Trophoblast cell (in vitro differentiated cells and primary cell): ENCODE data around the gene ZNF613.
"Not testable (repeated sequence)": the region's sequence is repeated elsewhere in the genome, so short reads cannot be mapped to it uniquely, and the experiment has no call there.

Source experiments
- DNase-seq, 2 donors: peaks; one replicate each; pipeline ENCODE4 v3.0.0-alpha.2; 2016
- H2AFZ ChIP-seq: 2 replicates; pipeline ENCODE4 v1.6.1; 2013; ENCODE audit warnings: low read length, moderate library complexity, mild to moderate bottlenecking; ENCODE audit not compliant: insufficient read depth, poor library complexity
- H2AK5ac ChIP-seq: 2 replicates; pipeline ENCODE4 v1.6.1; 2013; ENCODE audit warnings: mild to moderate bottlenecking, low read length
- H2BK120ac ChIP-seq: 2 replicates; pipeline ENCODE4 v1.6.1; 2013; ENCODE audit warnings: low read length, mild to moderate bottlenecking, moderate library complexity; ENCODE audit not compliant: insufficient read depth, poor library complexity
- H2BK12ac ChIP-seq: 2 replicates; pipeline ENCODE4 v1.6.1; 2013; ENCODE audit warnings: mild to moderate bottlenecking, low read length, moderate library complexity
- H2BK5ac ChIP-seq: 2 replicates; pipeline ENCODE4 v1.6.1; 2013; ENCODE audit warnings: low read length, low read depth, moderate library complexity, mild to moderate bottlenecking; ENCODE audit not compliant: poor library complexity
- H3K14ac ChIP-seq: 2 replicates; pipeline ENCODE4 v1.6.1; 2013; ENCODE audit warnings: mild to moderate bottlenecking, low read length
- H3K18ac ChIP-seq: 2 replicates; pipeline ENCODE4 v1.6.1; 2013; ENCODE audit warnings: mild to moderate bottlenecking, low read length
- H3K23ac ChIP-seq: 2 replicates; pipeline ENCODE4 v1.6.1; 2013; ENCODE audit warnings: low read length
- H3K27ac ChIP-seq: 2 replicates; pipeline ENCODE4 v1.5.1; 2013; ENCODE audit warnings: low read depth, mild to moderate bottlenecking, inconsistent platforms, low read length, moderate library complexity
- H3K27me3 ChIP-seq: 2 replicates; pipeline ENCODE4 v1.6.1; 2013; ENCODE audit warnings: inconsistent platforms, mild to moderate bottlenecking, low read length, moderate library complexity; ENCODE audit not compliant: insufficient read depth
- H3K36me3 ChIP-seq, 2 experiments: 1 replicate in 1 of 2; 2 replicates in 1 of 2; pipeline ENCODE4 v1.6.1; 2013; ENCODE audit warnings: low read length in 2 of 2, mild to moderate bottlenecking in 2 of 2, moderate library complexity in 1 of 2; ENCODE audit not compliant: insufficient read depth in 2 of 2, control insufficient read depth in 1 of 2
- H3K4ac ChIP-seq: 2 replicates; pipeline ENCODE4 v1.6.1; 2013; ENCODE audit warnings: low read depth, mild to moderate bottlenecking, low read length, moderate library complexity
- H3K4me1 ChIP-seq, 2 experiments: 1 replicate in 1 of 2; 2 replicates in 1 of 2; pipeline ENCODE4 v1.6.1; 2013; ENCODE audit warnings: low read length in 2 of 2, mild to moderate bottlenecking in 2 of 2, moderate library complexity in 1 of 2; ENCODE audit not compliant: insufficient read depth in 2 of 2, control insufficient read depth in 1 of 2
- H3K4me2 ChIP-seq: 2 replicates; pipeline ENCODE4 v1.6.1; 2013; ENCODE audit warnings: inconsistent platforms, mild to moderate bottlenecking, low read length, moderate library complexity
- H3K4me3 ChIP-seq: 2 replicates; pipeline ENCODE4 v1.5.1; 2013; ENCODE audit warnings: mild to moderate bottlenecking, low read depth, low read length, inconsistent platforms
- H3K79me1 ChIP-seq: one replicate; pipeline ENCODE4 v1.6.1; 2013; ENCODE audit warnings: low read length
- H3K79me2 ChIP-seq: 2 replicates; pipeline ENCODE4 v1.6.1; 2013; ENCODE audit warnings: low read length, mild to moderate bottlenecking; ENCODE audit not compliant: control insufficient read depth, insufficient read depth, poor library complexity
- H3K9ac ChIP-seq: 2 replicates; pipeline ENCODE4 v1.6.1; 2013; ENCODE audit warnings: mild to moderate bottlenecking, low read length
- H3K9me3 ChIP-seq: 2 replicates; pipeline ENCODE4 v1.6.1; 2013; ENCODE audit warnings: low read depth, mild to moderate bottlenecking, control low read depth, inconsistent platforms, low read length; ENCODE audit not compliant: insufficient read depth
- H4K12ac ChIP-seq: 2 replicates; pipeline ENCODE4 v1.6.1; 2013; ENCODE audit warnings: low read depth, mild to moderate bottlenecking, low read length, moderate library complexity
- H4K8ac ChIP-seq: 2 replicates; pipeline ENCODE4 v1.6.1; 2013; ENCODE audit warnings: low read depth, mild to moderate bottlenecking, low read length, moderate library complexity
- H4K91ac ChIP-seq: one replicate; pipeline ENCODE4 v1.6.1; 2013; ENCODE audit warnings: low read depth, mild to moderate bottlenecking, low read length, moderate library complexity
- WGBS: extraction: QIAGEN DNeasy Blood & Tissue Kit; methylation state at CpG from one replicate; pipeline ENCODE4 v1.1.7; 2013; ENCODE audit warnings: missing lambda C conversion rate; ENCODE audit not compliant: insufficient read length, insufficient coverage; ENCODE audit errors: extremely low coverage; 5-methylcytosine and 5-hydroxymethylcytosine counted together

ZNF613 gene

GRCh38 chr19:51970718-51971117 lies 43.4 kb downstream of the ZNF613 start:
- peaks cover 29% of the 10 kb centered on the region for H3K9me3 ChIP-seq
- no peaks in the 10 kb centered on the region for H3K27me3 ChIP-seq
- no peaks in the 10 kb centered on the region for H3K4me1 ChIP-seq
- no peak overlapping the region for H4K91ac ChIP-seq
- no peak overlapping the region for H2BK12ac ChIP-seq
- H3K9ac ChIP-seq, result no peak overlapping the region
- no peak overlapping the region for H3K4ac ChIP-seq
- H3K27ac ChIP-seq, result no peak overlapping the region
- H3K23ac ChIP-seq, result no peak overlapping the region
- no CpG with 5 or more reads among the region's 1 CpG for WGBS
- no peak overlapping the region for H3K4me2 ChIP-seq
- H2BK5ac ChIP-seq, result no peak overlapping the region
- H4K12ac ChIP-seq, result no peak overlapping the region
- no peak overlapping the region for H4K8ac ChIP-seq
- no peak for DNase-seq
- H3K79me2 ChIP-seq, result no peaks in the 10 kb centered on the region
- H3K36me3 ChIP-seq, result peaks cover 31 to 51% of the 10 kb centered on the region in 2 experiments
- no peak overlapping the region for H3K18ac ChIP-seq
- H2BK120ac ChIP-seq, result no peak overlapping the region
- no peak overlapping the region for H3K4me3 ChIP-seq
- no peak overlapping the region for H2AFZ ChIP-seq
- no peak overlapping the region for H3K14ac ChIP-seq
- no peaks in the 10 kb centered on the region for H3K79me1 ChIP-seq
- H2AK5ac ChIP-seq, result no peak overlapping the region

GRCh38 chr19:51971624-51972023 lies 44.4 kb downstream of the ZNF613 start:
- no peaks in the 10 kb centered on the region for H3K27me3 ChIP-seq
- H4K8ac ChIP-seq, result no peak overlapping the region
- H3K23ac ChIP-seq, result no peak overlapping the region
- WGBS, result no CpG with 5 or more reads among the region's 4 CpGs
- H3K36me3 ChIP-seq, result peaks cover 28 to 48% of the 10 kb centered on the region in 2 experiments
- no peak overlapping the region for H3K4me2 ChIP-seq
- no peak overlapping the region for H3K18ac ChIP-seq
- H3K27ac ChIP-seq, result no peak overlapping the region
- peaks cover 29% of the 10 kb centered on the region for H3K9me3 ChIP-seq
- H2AFZ ChIP-seq, result no peak overlapping the region
- H2BK5ac ChIP-seq, result no peak overlapping the region
- H2BK12ac ChIP-seq, result no peak overlapping the region
- DNase-seq, result no peak
- peaks cover 2 to 3% of the 10 kb centered on the region in 2 experiments for H3K4me1 ChIP-seq
- no peak overlapping the region for H2BK120ac ChIP-seq
- H3K9ac ChIP-seq, result no peak overlapping the region
- no peaks in the 10 kb centered on the region for H3K79me1 ChIP-seq
- no peak overlapping the region for H2AK5ac ChIP-seq
- H4K12ac ChIP-seq, result no peak overlapping the region
- H3K14ac ChIP-seq, result no peak overlapping the region
- H3K4ac ChIP-seq, result no peak overlapping the region
- peak overlapping the region; percentile 28 for H3K4me3 ChIP-seq
- H4K91ac ChIP-seq, result no peak overlapping the region
- H3K79me2 ChIP-seq, result no peaks in the 10 kb centered on the region

- H3K4me2 ChIP-seq, H3K27ac ChIP-seq, H2BK120ac ChIP-seq, H4K91ac ChIP-seq, H3K27me3 ChIP-seq, H3K14ac ChIP-seq, H3K79me1 ChIP-seq, H2BK5ac ChIP-seq, H2AK5ac ChIP-seq, H4K8ac ChIP-seq, H3K79me2 ChIP-seq, H3K4ac ChIP-seq, H2BK12ac ChIP-seq, H3K4me3 ChIP-seq, H3K18ac ChIP-seq, H3K9ac ChIP-seq, H3K23ac ChIP-seq, H3K4me1 ChIP-seq, H2AFZ ChIP-seq, H4K12ac ChIP-seq: not testable (repeated sequence)
- peaks cover 30% of the 10 kb centered on the region for H3K9me3 ChIP-seq
- WGBS, result no CpG with 5 or more reads among the region's 17 CpGs
- peaks cover 20 to 36% of the 10 kb centered on the region in 2 experiments for H3K36me3 ChIP-seq
- DNase-seq, result peak; percentile 56 to 84
These were observed 48.5 kb downstream of the ZNF613 start for GRCh38 chr19:51975787-51976186.

DNA sequence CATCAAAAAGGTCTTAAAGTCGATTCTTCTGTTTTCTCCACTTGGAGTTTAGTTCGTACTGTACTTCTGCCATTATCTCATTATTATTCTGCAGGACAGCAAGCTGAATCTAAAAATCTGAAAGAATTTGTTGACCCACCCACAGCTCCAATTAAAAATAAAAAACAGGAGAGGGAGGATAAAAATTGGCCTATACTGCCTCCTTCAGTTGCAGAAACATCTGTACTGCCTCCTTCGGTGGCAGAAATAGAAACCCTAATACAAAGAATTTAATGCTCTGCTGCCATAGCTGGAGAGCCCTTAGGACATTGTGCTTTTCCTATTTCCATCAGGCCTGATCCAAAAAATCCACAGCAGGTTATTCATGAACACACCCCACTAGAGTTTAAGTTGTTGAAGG lies 49.6 kb downstream of the ZNF613 start:
- Histone ChIP-seq H4K12ac (no peak overlapping the region), H3K4me3 (no peak overlapping the region), H4K91ac (no peak overlapping the region), H3K18ac (no peak overlapping the region), H2BK120ac (no peak overlapping the region), H3K27me3 (no peaks in the 10 kb centered on the region), H2AFZ (no peak overlapping the region), H2BK12ac (no peak overlapping the region), H3K79me2 (no peaks in the 10 kb centered on the region), H2BK5ac (no peak overlapping the region), H3K4ac (no peak overlapping the region), H3K14ac (no peak overlapping the region), H3K9me3 (peaks cover 27% of the 10 kb centered on the region), H3K4me2 (no peak overlapping the region), H3K36me3 (peaks cover 13 to 32% of the 10 kb centered on the region in 2 experiments), H2AK5ac (no peak overlapping the region), H3K9ac (no peak overlapping the region), H4K8ac (no peak overlapping the region), H3K4me1 (peaks cover 3 to 8% of the 10 kb centered on the region in 2 experiments), H3K79me1 (no peaks in the 10 kb centered on the region), H3K23ac (no peak overlapping the region), H3K27ac (no peak overlapping the region)
- WGBS, result no CpG with 5 or more reads among the region's 3 CpGs
- DNase-seq, result no peak
